Daoy (cell line): ENCODE measurements around the gene INTS2. TPM values are rescaled to one million over a fixed set of nuclear protein-coding genes. Genes with fewer than 3 reads are reported as not detected.
"Not testable (repeated sequence)": the region's sequence is repeated elsewhere in the genome, so short reads cannot be mapped to it uniquely, and the experiment has no call there.

Source experiments
- DNase-seq: peaks from one replicate; pipeline ENCODE4 v3.0.0-alpha.2; 2015; ENCODE audit warnings: low read depth
- total RNA-seq: library from RNA; depleted of rRNA; stranded (reverse); fragments of >200 nt; shearing (Covaris generic); gene quantifications from 2 replicates; pipeline ENCODE4 v1.2.3, GENCODE V29; 2014; rRNA removed

The INTS2 gene
- 23.5 and 25.9 TPM in 2 replicates for total RNA-seq

DNA sequence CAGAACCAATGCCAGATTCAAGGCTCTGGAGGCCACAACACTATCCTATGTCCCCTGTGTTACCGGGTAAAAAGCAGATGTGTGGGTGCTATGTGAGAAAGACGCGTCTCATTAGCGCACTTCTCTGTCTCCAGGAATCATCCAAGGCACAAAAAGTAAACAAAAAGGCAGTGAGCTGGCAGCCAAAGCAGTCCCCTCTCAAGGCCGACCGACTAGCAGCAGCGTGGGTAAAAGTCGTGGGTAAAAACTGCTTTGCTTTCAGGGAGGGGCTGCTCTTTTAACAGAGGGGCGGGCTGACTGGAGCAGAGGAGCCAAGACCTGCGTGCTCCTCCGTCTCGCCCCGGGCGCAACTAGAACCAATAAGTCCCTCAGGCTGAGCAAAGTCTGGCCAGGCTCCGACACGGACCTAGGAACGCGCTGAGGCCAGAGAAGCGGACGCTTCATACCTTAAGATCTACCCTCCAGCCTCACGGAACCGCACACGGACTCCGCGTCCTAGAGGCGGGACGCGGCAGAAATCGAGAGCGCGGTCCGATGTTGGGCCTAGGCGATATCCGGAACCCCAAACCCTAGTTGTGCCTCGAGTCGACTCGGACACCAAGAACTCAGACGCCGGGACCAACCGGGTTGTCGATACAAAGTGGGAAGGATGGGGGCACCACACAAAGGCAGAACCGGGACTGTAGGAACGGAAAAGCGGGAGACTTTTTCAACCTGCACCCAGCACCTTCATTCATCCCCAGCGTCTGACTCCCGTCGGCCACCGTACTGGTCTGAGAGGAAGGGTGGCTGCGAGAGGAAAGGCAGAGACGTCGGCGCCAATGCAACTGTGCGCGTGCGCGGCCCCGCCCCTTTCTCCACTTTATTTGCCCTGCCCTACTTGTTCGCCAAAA lies at the start of gene INTS2:
TSS of gene INTS2 (minus strand) at position 775 of the 893 bp plus-strand sequence. CDS start 1,338 bp downstream, outside the sequence.
- DNase-seq = peak; percentile 97

GRCh38 chr17:61974115-61974514 lies 46.3 kb upstream of the INTS2 start:
- DNase-seq = no peak

DNA sequence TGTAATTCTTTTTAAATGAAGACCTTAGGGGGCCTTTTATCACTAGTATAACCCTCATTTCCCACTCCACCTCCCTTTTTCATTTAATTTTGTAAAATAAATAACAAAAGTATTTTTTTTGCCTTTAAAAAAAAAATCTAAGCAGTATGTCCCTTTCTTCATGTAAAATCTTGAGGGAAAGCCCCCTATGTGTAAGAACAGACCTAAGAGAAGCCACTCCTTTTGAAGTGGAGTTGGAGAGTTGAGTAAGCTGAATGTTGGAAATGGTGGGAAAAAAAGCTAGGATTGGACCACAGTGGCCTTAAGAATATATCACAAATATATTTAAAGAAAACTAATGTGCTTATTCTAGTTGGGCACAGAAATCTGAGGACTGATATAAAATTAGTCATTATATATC lies 44.5 kb upstream of the INTS2 start:
- no peak for DNase-seq

DNA sequence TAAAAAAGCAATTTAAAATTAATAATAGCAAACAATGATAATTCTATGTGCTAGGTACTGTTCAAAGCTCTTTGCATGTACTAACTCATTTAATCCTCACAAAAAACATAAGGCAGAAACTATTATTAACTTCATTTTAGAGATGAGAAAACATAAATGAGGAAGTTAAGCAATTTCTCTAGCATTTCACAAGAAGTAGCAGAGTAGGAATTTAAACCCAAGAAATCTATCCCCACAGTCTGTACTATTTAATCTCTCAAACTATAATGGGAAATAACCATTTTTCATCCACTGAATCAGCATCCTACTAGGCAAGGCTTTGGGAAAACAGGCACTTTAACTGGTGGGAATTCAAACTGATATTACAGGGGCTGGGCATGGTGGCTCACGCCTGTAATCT lies 42.2 kb upstream of the INTS2 start:
- DNase-seq = no peak

DNA sequence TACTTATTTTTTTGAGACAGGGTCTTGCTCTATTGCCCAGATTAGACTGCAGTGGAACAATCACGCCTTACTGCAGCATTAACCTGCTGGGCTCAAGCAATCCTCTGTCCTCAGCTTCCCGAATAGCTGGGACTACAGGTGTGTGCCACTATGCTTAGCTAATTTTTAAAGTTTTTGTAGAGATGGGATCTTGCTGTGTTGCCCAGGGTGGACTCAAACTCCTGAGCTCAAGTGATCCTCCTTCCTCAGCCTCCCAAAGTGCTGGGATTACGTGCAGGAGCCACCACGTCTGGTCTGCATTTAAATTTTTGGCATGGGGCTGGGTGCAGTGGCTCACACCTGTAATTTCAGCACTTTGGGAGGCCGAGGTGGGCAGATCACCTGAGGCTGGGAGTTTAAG lies 41.0 kb upstream of the INTS2 start:
- no peak for DNase-seq

- no peak for DNase-seq
These were observed 39.9 kb upstream of the INTS2 start for GRCh38 chr17:61967729-61968128.

DNA sequence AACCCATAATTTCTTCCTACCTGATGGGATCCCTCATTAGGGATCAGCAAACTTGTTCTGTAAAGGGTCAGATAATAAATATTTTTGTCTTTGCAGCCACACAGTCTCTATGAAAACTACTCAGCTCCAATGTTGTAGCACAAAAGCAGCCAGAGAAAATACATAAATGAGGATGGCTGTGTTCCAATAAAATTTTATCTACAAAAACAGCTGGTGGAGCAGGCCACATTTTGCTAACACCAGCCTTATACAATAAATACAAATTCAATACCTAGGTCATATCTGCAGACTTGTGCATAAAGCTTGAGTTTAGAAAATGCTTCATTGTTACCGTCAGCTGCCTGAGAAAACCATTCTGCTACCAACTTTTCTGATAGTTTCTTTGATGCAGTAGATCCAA lies 38.4 kb upstream of the INTS2 start:
- DNase-seq = no peak

DNA sequence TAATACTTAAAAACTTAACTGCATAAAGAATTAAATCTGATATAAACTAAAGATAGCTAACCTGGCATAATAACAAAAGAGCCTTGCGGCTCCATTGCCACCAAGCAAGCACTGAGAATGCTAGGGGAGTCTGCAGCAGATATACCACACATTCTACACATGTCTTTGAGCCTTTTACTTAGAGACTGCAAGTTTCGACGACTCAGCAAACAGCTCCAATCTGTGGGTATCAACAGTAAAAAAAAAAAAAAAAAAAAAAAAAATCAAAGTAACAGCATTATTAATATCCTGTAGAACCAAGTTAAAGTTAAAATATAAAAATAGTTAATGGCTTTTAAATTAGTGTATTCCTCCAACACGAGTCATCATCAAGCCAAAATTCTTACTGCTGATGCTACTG lies 27.8 kb upstream of the INTS2 start:
- DNase-seq = no peak

DNA sequence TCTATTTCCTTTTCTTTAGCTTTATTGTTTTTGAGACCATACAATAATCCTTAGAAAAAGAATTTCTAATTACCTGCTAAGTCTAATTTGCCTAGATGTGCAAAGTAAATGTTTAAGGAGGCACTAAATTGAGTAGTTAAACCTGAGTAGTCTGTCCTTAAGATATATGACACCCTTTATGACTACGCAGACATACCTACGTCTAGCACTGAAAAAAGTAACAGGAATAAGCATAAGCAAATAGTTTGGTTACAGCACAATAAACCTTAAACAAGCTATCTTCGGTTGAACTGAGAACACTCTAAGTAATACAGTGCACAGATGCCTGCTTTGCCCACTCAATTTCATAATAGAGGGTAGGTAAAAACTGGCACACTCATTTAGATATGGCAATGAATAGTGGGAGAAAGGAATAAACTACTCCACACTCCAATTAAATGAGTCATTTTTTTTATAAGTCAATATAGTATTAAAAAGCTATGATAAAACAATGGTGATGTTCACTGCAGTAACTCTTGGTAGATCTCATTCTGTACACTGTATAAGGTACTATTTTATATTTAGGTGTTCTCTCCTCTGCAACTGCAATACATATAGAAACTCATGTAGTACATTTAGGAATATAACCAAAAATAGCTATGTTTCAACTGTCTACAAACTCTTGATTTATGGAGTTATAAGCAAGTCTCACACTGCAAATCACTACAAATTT lies 19.7 kb upstream of the INTS2 start:
- no peak for DNase-seq

GRCh38 chr17:61946359-61946758 lies 18.6 kb upstream of the INTS2 start:
- DNase-seq = no peak

GRCh38 chr17:61943117-61943516 lies 15.3 kb upstream of the INTS2 start:
- DNase-seq = no peak

- no peak for DNase-seq
These were observed 14.3 kb upstream of the INTS2 start for GRCh38 chr17:61942085-61942484.

DNA sequence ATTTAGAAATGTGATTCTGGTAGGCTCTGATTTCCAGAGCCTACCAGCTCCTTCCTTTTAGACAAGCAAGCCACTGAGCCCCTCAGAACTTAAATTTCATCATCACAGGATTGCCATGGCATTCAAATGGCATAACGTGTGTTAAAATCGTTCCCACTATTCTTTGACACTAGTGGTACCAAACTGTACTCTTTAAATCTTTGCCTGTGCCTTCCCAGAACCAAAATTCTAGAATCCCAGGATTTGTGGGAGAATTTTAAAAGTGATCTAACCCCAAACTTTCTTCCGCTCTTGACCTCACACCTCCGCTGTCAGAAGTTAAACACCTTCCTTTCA lies 287 bp upstream of the INTS2 start:
- DNase-seq = no peak

GRCh38 chr17:61926826-61927207 lies 965 bp downstream of the INTS2 start:
- no peak for DNase-seq

- DNase-seq = not testable (repeated sequence)
These were observed 12.6 kb downstream of the INTS2 start for GRCh38 chr17:61915162-61915561.

DNA sequence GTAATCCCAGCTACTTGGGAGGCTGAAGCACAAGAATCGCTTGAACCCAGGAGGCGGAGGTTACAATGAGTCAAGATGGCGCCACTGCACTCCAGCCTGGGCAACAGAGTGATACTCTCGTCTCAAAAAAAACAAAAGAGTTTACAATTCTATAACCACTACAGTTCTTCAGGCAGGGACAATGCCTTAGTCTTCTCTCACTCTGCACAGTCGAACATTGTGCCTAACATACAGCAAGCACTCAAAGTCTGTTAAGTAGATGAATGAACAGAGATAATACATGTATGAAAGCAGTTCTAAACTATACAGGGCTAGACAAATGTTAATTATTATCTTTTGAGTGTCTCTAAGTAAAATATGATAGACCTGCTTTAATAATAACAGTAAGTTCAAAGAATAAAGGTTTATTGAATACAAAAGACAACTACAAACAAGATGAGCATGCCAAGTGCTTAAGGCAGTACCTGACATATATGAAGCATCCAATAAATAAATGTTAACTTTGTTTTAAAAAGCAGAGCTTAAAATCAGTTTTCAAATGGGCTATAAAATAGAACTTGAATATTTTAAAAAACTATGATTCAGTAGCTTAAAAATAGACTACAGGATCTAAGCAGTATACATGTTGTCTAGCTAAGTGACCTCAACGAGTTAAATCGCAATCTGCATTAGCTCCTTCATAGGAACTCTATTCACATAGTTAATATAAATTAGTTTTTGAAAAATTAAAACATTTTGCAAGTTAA lies 19.3 kb downstream of the INTS2 start:
- DNase-seq = no peak

GRCh38 chr17:61907361-61907760 lies 20.4 kb downstream of the INTS2 start:
- DNase-seq = no peak

GRCh38 chr17:61904094-61904710 lies 23.6 kb downstream of the INTS2 start:
- no peak for DNase-seq

DNA sequence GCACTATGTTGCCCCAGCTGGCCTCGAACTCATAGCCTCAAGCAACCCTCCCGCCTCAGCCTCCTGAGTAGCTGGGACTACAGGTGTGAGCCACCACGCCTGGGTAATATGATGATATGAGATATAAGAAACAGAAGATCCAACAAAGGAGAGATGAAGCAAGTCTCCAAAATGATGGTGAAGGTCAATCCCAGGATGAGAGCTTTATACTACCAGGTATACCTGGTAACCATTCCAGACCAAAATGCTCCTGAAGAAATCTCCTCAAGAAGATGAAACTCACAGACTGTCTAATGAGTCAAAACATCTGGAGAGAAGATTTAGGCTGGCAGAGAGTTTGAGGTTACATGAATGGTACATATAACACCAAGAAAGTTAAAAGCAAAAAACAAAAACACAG lies 24.5 kb downstream of the INTS2 start:
- no peak for DNase-seq

DNA sequence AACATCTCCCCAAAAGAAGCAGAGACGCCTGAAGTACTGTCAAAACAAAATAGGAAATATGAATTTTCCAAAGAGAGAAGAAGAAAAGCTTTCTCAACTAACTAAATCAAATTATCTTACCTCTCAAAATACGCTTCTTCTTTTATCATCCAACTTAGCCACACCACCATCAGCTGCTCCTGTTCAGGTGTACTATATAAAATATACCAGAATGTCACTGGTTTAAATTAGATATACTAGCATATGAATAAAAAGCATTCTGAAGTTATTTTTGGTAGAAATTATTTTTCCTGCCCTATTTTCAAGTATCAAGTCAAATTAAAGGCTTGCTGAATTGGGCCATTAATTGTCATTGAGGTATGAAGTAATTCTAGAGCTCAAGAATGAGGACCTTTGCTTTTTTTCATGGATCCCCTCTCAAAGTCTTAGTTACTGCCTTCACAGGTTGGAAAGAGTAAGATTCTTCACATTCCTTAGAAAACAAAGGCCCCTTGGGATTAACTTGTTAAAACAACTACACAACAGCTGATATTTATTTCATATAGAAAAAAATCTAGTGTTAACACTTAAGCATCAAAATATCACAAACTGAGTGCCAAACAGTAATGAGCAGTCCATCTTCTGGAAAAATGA lies 30.1 kb downstream of the INTS2 start:
- no peak for DNase-seq

- no peak for DNase-seq
These were observed 32.4 kb downstream of the INTS2 start for GRCh38 chr17:61895391-61895790.

GRCh38 chr17:61894310-61894709 lies 33.5 kb downstream of the INTS2 start:
- not testable (repeated sequence) for DNase-seq
